Right renal cortex interstitium (tissue), 3 donors: ENCODE results near the gene ITGA11. TPM values are rescaled to one million over a fixed set of nuclear protein-coding genes. Genes with fewer than 3 reads are reported as not detected.

ENCODE experiments used
- DNase-seq, 3 donors: peaks; one replicate each; pipeline ENCODE4 v3.0.0-alpha.2; 2013; ENCODE audit warnings: low read depth in 3 of 3, low spot score in 2 of 3
- polyA plus RNA-seq, 3 donors: library from polyadenylated mRNA; unstranded; fragments of 120-200 nt; gene quantifications; one replicate each; pipeline ENCODE4 v1.2.1, GENCODE V29; 2013; ENCODE audit not compliant: insufficient read length in 3 of 3

ITGA11 gene
- polyA plus RNA-seq, 3 donors = 2.0 to 3.9 (median 3.1) TPM

DNA sequence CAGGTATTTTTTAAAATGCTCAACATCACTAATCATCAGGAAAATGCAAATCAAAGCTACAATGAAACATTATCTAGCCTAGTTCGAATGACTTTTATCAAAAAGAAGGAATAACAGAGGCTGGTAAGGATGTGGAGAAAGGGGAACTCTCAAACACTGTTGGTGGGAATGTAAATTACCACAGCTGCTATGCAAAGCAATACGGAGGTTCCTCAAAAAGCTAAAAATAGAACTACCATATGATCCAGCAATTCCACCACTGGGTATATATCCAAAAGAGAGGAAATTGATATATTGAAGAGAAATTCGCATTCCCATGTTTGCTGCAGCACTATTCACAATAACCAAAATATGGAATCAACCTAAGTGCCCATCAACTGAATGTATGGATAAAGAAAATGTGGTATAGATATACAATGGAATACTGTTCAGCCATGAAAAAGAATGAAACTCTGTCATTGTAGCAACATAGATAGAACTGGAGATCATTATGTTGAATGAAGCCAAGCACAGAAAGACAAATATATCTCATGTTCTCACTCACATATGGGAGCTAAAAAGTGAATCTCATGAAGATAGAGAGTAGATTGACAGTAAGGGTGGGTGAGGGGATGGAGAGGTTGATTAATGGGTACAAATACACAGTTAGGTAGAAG, 182.8 kb downstream of the ITGA11 start:
- no peak for DNase-seq

Other genes with a start within 250 kb of the ITGA11 start
- gene CALML4, start 226.8 kb downstream of the ITGA11 start, polyA plus RNA-seq = 10 to 100 TPM; 26.8 to 36.5 (median 35.2) TPM
- gene CLN6, start 202.4 kb downstream of the ITGA11 start, polyA plus RNA-seq = 10 to 100 TPM; 32.8 to 37.1 (median 33.6) TPM
- 10 to 100 TPM; 61.1 to 70.1 (median 64.1) TPM for gene FEM1B, start 154.4 kb downstream of the ITGA11 start, polyA plus RNA-seq
- 10 to 100 TPM; 20.4 to 23.5 (median 23.5) TPM for gene CORO2B, start 146.8 kb upstream of the ITGA11 start, polyA plus RNA-seq